ENCODE data around the gene ARMS2. TPM values are rescaled to one million over a fixed set of nuclear protein-coding genes. Genes with fewer than 3 reads are reported as not detected.

The ARMS2 gene, protein sequence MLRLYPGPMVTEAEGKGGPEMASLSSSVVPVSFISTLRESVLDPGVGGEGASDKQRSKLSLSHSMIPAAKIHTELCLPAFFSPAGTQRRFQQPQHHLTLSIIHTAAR
- total RNA-seq (2022; extraction: Qiagen RNA extraction): not detected in 5 replicates

DNA sequence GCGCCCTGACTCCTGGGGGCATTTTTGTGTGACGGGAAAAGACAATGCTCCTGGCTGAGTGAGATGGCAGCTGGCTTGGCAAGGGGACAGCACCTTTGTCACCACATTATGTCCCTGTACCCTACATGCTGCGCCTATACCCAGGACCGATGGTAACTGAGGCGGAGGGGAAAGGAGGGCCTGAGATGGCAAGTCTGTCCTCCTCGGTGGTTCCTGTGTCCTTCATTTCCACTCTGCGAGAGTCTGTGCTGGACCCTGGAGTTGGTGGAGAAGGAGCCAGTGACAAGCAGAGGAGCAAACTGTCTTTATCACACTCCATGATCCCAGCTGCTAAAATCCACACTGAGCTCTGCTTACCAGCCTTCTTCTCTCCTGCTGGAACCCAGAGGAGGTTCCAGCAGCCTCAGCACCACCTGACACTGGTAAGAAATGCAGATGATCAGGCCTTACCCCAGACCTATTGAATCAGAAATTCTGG is at the start of gene ARMS2:
ARMS2 (plus strand) TSS at position 51 of the 478 bp plus-strand sequence; CDS start at position 126, 75 bp downstream.

DNA sequence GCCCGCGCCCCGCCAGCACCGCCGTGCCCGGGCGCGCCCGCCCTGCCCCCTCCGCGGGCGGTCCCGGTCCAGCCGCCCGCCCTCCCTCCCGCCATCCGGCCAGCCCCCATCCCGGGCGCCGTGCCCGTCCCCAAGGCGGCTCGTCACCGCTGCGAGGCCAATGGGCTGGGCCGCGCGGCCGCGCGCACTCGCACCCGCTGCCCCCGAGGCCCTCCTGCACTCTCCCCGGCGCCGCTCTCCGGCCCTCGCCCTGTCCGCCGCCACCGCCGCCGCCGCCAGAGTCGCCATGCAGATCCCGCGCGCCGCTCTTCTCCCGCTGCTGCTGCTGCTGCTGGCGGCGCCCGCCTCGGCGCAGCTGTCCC is 6.9 kb downstream of the ARMS2 start, which contains the start of gene HTRA1:
HTRA1 (plus strand) TSS at position 187 of the 362 bp plus-strand sequence; CDS start at position 287, 100 bp downstream.

Other genes with a start within 250 kb of the ARMS2 start
- gene BTBD16, start 183.4 kb upstream of the ARMS2 start, total RNA-seq (2022; extraction: Qiagen RNA extraction): 0.44 to 0.62 TPM (median 0.55 TPM) in 5 replicates
- 14.9 to 27.3 TPM (median 21.3 TPM) in 5 replicates for gene PLEKHA1, start 79.9 kb upstream of the ARMS2 start, total RNA-seq (2022; extraction: Qiagen RNA extraction)
- 48.4 to 63.5 TPM (median 53.0 TPM) in 5 replicates for gene HTRA1, start 6.9 kb downstream of the ARMS2 start, total RNA-seq (2022; extraction: Qiagen RNA extraction)
- 0.16 to 0.28 TPM (median 0.20 TPM) in 5 replicates for gene DMBT1, start 106.1 kb downstream of the ARMS2 start, total RNA-seq (2022; extraction: Qiagen RNA extraction)
- not detected in 5 replicates for gene C10orf120, start 245.2 kb downstream of the ARMS2 start, total RNA-seq (2022; extraction: Qiagen RNA extraction)

Data from A549 treated with Hydrocortisone at 1 μM for 4 hours (cell line).